Esophagus squamous epithelium (tissue), 5 donors: Measurements from ENCODE around the gene FZD10. TPM values are rescaled to one million over a fixed set of nuclear protein-coding genes. Genes with fewer than 3 reads are reported as not detected.

ENCODE experiments used
- DNase-seq: peaks from one replicate; lab custom pipeline; 2025; lab: John Stamatoyannopoulos, UW
- H3K27ac ChIP-seq, 4 donors: fragments of 200-600 bp; sonication (generic); one replicate each; pipeline ENCODE4 v1.5.1; 2016 to 2019; ENCODE audit warnings: mild to moderate bottlenecking in 1 of 4
- H3K27me3 ChIP-seq, 4 donors: fragments of 200-600 bp; sonication (generic); 1 replicate in 3 of 4; 2 replicates in 1 of 4; pipeline versions ENCODE4 v1.5.1 to v1.6.0; 2017 to 2021; ENCODE audit warnings: antibody characterized with exemption in 1 of 4
- H3K36me3 ChIP-seq, 3 donors: fragments of 200-600 bp; sonication (generic); one replicate each; pipeline ENCODE4 v1.5.1; 2016 to 2019
- H3K4me1 ChIP-seq, 3 donors: fragments of 200-600 bp; sonication (generic); one replicate each; pipeline ENCODE4 v1.5.1; 2017 to 2019
- H3K4me3 ChIP-seq, 4 donors: fragments of 200-600 bp; sonication (generic); 1 replicate in 3 of 4; 2 replicates in 1 of 4; pipeline ENCODE4 v1.5.1; 2016 to 2019; ENCODE audit warnings: mild to moderate bottlenecking in 2 of 4, moderate library complexity in 1 of 4
- H3K9me3 ChIP-seq, 3 donors: fragments of 200-600 bp; sonication (generic); one replicate each; pipeline ENCODE4 v1.5.1; 2016 to 2019
- POLR2A ChIP-seq, 4 donors: fragments of 450-650 bp; IDR thresholded peaks; one replicate each; pipeline ENCODE4 v1.6.1; 2017; ENCODE audit warnings: antibody characterized with exemption in 4 of 4, mild to moderate bottlenecking in 4 of 4, moderate library complexity in 3 of 4
- WGBS, 2 donors: methylation state at CpG; one replicate each; pipeline ENCODE4 v1.1.5; 2018; 5-methylcytosine and 5-hydroxymethylcytosine counted together
- intact Hi-C: fragments of 100-400 bp; cut with DNase I; formaldehyde crosslinking; loops from one replicate; pipeline ENCODE4 v1.15.0; 2022
- total RNA-seq, 4 donors: library from RNA; depleted of rRNA; stranded (reverse); fragments of >200 nt; gene quantifications; one replicate each; pipeline ENCODE4 v1.1.0, GENCODE V29; 2016
- TF ChIP-seq, protein P1 (sequence below), 6 experiments: fragments of 450-650 bp in 4 of 6; fragments of 200-600 bp in 2 of 6; sonication (generic) in 2 of 6; IDR thresholded peaks; one replicate each; pipeline ENCODE4 v1.5.1; 2016 to 2019; ENCODE audit warnings: antibody characterized with exemption in 6 of 6, mild to moderate bottlenecking in 4 of 6, moderate library complexity in 4 of 6
- donor health status: DM: yes; HTN: yes; CAD: no.

Gene FZD10
- total RNA-seq, 4 donors from 2014 or later: 7.2 to 16.3 (median 11.6) TPM

DNA sequence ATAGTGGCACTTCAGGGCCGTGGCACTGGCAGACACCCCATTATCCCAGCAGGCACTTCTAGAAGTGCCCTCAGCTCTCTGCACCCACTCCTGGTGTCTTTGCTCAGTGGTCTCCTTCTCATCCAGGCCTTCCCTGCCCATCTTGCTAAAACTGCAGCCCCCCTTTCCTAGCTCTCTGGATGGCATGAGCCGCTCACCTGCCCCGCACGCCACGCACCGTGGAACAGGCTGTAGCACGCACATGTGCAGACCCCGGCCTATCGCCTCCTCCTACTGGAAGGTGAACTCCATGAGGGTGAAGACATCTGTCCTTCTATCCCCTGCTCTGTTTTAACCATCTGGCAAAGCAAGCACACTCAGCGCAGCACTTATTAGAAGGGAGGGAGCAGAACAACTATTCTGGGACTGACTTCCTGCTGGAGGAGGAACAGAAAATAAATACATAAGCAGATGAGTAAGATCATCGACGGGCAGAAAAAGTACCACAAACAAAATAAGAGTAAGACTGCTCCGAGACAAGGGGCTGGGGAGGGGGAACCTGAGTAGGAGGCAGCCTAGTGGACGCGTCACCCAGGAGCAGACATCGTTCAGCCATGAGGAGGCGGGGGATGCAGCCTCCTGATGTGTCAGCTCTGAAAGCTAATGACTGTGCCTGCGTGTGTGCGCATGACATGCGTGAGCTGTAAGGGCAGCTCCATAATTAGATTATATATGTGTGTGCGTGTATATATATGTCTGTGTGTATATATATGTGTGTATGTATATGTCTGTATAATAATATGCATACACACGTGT is 7.8 kb upstream of the FZD10 start:
- H3K27me3 ChIP-seq: peaks cover 0 to 33% (median 0%) of the 10 kb centered on the region in 4 donors
- 80 to 85% methylated on average over 20 to 21 of the region's 22 CpGs for WGBS, 2 donors
- H3K9me3 ChIP-seq: no peaks in the 10 kb centered on the region
- no peaks in the 10 kb centered on the region for H3K36me3 ChIP-seq
- intact Hi-C loops: no loop called here
- no peak for DNase-seq
- H3K27ac ChIP-seq: no peak overlapping the region
- H3K4me3 ChIP-seq: no peak overlapping the region
- TF ChIP-seq, protein P1, sequence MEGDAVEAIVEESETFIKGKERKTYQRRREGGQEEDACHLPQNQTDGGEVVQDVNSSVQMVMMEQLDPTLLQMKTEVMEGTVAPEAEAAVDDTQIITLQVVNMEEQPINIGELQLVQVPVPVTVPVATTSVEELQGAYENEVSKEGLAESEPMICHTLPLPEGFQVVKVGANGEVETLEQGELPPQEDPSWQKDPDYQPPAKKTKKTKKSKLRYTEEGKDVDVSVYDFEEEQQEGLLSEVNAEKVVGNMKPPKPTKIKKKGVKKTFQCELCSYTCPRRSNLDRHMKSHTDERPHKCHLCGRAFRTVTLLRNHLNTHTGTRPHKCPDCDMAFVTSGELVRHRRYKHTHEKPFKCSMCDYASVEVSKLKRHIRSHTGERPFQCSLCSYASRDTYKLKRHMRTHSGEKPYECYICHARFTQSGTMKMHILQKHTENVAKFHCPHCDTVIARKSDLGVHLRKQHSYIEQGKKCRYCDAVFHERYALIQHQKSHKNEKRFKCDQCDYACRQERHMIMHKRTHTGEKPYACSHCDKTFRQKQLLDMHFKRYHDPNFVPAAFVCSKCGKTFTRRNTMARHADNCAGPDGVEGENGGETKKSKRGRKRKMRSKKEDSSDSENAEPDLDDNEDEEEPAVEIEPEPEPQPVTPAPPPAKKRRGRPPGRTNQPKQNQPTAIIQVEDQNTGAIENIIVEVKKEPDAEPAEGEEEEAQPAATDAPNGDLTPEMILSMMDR (IDR thresholded peaks at IDR 0.05): no peak
- no peak for TF ChIP-seq POLR2A (IDR thresholded peaks at IDR 0.05)
- peaks cover 0 to 10% (median 0%) of the 10 kb centered on the region in 3 donors for H3K4me1 ChIP-seq

DNA sequence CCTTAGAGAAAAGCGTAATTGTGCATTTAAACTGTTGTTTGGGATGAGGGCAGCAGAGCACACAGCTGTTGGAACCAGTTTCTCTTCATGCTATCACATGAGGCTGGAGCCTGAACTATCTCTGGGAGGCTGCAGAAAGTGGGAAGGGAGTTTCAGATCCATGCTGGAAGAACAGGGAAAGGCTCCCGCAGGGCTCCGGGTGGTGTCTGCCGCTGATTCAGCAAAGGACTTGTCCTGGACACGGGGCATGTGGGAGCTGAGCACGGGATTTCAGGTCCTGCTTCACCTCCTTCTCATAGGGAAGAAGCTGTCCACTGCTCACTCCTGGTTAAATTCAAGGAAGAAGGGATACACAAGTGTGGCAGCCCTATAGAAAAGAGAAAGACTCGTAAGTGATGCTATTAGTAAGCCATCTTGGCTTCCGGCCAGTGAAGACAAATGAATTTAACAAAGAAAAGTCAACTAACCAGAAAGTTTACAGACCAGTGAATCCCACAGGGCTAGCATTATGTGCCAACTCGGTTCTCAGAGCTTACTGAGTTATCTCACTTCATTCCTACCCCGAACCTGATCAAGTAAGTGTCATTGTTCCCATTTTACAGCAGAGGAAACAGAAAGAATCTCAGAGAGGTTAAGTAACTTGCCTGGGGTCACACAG is 6.7 kb upstream of the FZD10 start:
- Histone ChIP-seq H3K27ac (no peak overlapping the region), H3K36me3 (no peaks in the 10 kb centered on the region), H3K4me3 (no peak overlapping the region), H3K9me3 (no peaks in the 10 kb centered on the region), H3K4me1 (peaks cover 0 to 19% (median under 1%) of the 10 kb centered on the region in 3 donors), H3K27me3 (peaks cover 0 to 41% (median 0%) of the 10 kb centered on the region in 4 donors)
- no peak for TF ChIP-seq POLR2A (IDR thresholded peaks at IDR 0.05)
- no peak for DNase-seq
- intact Hi-C loops: no loop called here
- WGBS, 2 donors: 47 to 52% methylated on average over 9 to 10 of the region's 10 CpGs

DNA sequence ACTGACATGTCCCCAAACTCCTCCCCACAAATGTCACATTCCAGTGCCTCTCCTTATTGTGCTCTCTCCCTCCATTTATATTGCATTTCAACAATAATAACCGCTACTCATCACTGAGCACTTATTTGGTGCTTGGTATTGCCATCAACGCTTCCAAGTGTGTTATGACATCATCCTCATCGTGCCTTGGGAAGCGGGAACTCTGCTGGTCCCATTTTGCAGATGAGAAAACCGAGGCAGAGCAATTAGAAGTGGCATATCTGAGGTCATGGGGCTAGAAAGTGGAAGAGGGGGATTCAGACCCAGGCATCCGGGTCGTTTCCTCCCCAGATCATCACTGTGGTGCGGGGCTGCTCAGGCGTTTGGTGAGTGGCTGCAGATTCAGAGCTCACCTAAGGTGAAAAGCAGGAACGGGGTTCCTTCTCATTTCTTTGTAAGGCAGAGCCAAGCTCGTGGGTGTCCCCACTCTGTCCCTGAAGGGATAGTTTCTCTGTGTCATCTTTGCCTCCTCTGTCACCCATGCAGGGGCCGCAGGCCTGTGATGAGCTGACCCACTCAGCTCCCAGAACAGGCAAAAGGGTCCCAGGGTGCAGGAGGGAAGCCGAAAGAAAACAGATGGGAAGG is 5.5 kb upstream of the FZD10 start:
- H3K27me3 ChIP-seq: peaks cover 0 to 53% (median 3%) of the 10 kb centered on the region in 4 donors
- WGBS, 2 donors: 89 to 97% methylated on average over 7 to 12 of the region's 13 CpGs
- peaks cover 8 to 31% (median 9%) of the 10 kb centered on the region in 3 donors for H3K4me1 ChIP-seq
- intact Hi-C loops: no loop called here
- H3K4me3 ChIP-seq: no peak overlapping the region
- TF ChIP-seq, protein P1 (IDR thresholded peaks at IDR 0.05): no peak
- no peak for TF ChIP-seq POLR2A (IDR thresholded peaks at IDR 0.05)
- H3K27ac ChIP-seq: no peak overlapping the region
- H3K36me3 ChIP-seq: no peaks in the 10 kb centered on the region
- no peaks in the 10 kb centered on the region for H3K9me3 ChIP-seq
- DNase-seq: no peak

DNA sequence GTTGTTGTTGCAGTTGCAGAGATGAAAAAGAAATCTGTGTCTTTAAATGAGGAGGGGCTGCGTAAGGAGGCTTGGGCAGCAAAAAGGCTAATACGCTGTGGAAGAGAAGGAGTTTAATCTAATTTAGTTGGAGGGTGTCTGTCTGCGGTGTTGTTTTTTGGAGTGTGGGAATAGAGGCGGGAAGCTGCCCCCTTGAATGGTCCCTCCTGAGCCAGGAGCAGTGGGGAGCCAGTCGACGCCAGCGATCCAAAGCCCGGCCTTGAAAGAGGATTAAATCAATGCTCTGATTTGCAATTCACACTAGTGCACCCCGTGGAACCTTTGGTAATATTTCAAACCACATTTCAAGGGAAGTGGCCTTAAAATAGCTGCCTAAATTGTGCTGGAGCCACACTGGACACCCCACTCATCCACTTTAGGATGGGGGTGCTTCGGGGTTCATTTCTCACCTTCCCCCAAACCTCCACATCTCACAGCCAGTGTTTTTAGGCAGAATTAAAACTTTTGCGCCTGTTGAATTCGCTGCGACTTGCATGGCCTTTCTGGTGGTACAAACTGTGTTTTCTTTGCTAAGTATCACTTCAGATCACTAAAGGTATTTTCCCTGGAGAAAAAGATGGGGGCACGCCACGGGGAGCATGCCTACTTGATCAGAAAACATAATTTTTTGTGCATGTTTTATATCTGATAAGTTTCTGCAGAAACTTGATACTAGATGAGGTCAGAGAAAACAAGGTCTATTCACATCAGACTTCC is 4.1 kb upstream of the FZD10 start:
- Histone ChIP-seq H3K27me3 (peaks cover 0 to 67% (median 3%) of the 10 kb centered on the region in 4 donors), H3K27ac (no peak overlapping the region), H3K9me3 (no peaks in the 10 kb centered on the region), H3K4me3 (no peak overlapping the region), H3K36me3 (no peaks in the 10 kb centered on the region), H3K4me1 (peaks cover 11 to 41% (median 18%) of the 10 kb centered on the region in 3 donors)
- TF ChIP-seq, protein P1 (IDR thresholded peaks at IDR 0.05): no peak
- no peak for TF ChIP-seq POLR2A (IDR thresholded peaks at IDR 0.05)
- 60 to 61% methylated on average over 15 of the region's 15 CpGs for WGBS, 2 donors
- DNase-seq: no peak
- intact Hi-C loops: no loop called here

DNA sequence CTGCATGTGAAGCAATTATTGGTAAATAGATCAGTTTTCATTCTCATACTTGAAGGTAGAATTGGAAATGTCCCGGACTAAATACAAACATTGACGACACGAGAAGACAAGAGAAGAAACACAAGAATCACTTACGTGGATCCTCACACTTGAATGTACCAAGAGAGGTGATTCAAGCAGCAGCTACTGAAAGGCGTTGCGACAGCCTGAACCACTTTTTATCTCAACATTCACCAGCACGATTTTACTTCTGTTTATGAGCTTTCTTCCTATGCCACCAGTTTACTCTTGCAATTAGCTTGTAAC is 3.6 kb upstream of the FZD10 start:
- TF ChIP-seq POLR2A (IDR thresholded peaks at IDR 0.05): no peak
- TF ChIP-seq, protein P1 (IDR thresholded peaks at IDR 0.05): no peak
- 67 to 73% methylated on average over 7 of the region's 7 CpGs for WGBS, 2 donors
- Histone ChIP-seq H3K27ac (no peak overlapping the region), H3K36me3 (peaks cover 0 to 2% (median 0%) of the 10 kb centered on the region in 3 donors), H3K4me1 (peaks cover 16 to 46% (median 21%) of the 10 kb centered on the region in 3 donors), H3K9me3 (no peaks in the 10 kb centered on the region), H3K4me3 (no peak overlapping the region), H3K27me3 (peaks cover 0 to 73% (median 3%) of the 10 kb centered on the region in 4 donors)
- no peak for DNase-seq
- intact Hi-C loops: no loop called here
